ENCODE data around the gene CETN1. TPM values are rescaled to one million over a fixed set of nuclear protein-coding genes. Genes with fewer than 3 reads are reported as not detected.

The CETN1 gene
- polyA plus RNA-seq, 1 donor from 2014 or later = not detected

DNA sequence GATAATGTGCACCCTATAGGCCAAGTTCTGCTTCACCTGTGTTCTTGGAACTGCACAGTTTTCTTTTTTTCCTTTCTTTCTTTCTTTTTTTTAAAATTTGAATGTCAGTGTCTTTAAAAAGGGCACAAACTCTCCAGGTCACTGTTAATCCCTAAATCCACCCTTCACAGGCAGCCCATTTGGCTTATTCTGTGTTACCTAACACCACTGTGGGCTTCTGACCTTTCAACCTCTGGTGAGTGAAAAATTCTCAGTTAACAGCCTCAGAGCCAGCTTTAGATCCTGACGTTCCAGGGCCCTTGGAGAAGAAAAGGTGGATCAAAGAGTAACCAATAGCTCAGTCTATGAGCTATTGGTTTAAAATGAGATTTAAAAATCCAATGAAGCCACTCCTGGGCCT lies 6.8 kb upstream of the CETN1 start:
- no peaks in the 10 kb centered on the region for H3K36me3 ChIP-seq (ENCODE audit: insufficient read depth, low read length)
- no peak overlapping the region for H3K9ac ChIP-seq (ENCODE audit: low read length)
- no peaks in the 10 kb centered on the region for H3K9me2 ChIP-seq (ENCODE audit: insufficient read depth, low read length)
- H3F3A ChIP-seq (ENCODE audit: insufficient read depth, low read length, poor library complexity, severe bottlenecking) = no peaks in the 10 kb centered on the region
- TF ChIP-seq RAD21 (conservative IDR thresholded peaks at IDR 0.05) (no peak), REST (IDR thresholded peaks at IDR 0.05; ENCODE audit: borderline replicate concordance) (no peak), EP300 (conservative IDR thresholded peaks at IDR 0.05; ENCODE audit: poor library complexity, severe bottlenecking) (no peak), MXI1 (conservative IDR thresholded peaks at IDR 0.05; ENCODE audit: poor library complexity, severe bottlenecking) (no peak), POLR2AphosphoS5 (IDR thresholded peaks at IDR 0.05) (no peak), TAF1 (IDR thresholded peaks at IDR 0.05; ENCODE audit: low read depth) (no peak), SMC3 (conservative IDR thresholded peaks at IDR 0.05; ENCODE audit: poor library complexity) (no peak), EZH2 (IDR thresholded peaks at IDR 0.05; ENCODE audit: borderline replicate concordance, insufficient read depth, low read length, poor library complexity, severe bottlenecking) (no peak)
- TF ChIP-seq, protein P1, sequence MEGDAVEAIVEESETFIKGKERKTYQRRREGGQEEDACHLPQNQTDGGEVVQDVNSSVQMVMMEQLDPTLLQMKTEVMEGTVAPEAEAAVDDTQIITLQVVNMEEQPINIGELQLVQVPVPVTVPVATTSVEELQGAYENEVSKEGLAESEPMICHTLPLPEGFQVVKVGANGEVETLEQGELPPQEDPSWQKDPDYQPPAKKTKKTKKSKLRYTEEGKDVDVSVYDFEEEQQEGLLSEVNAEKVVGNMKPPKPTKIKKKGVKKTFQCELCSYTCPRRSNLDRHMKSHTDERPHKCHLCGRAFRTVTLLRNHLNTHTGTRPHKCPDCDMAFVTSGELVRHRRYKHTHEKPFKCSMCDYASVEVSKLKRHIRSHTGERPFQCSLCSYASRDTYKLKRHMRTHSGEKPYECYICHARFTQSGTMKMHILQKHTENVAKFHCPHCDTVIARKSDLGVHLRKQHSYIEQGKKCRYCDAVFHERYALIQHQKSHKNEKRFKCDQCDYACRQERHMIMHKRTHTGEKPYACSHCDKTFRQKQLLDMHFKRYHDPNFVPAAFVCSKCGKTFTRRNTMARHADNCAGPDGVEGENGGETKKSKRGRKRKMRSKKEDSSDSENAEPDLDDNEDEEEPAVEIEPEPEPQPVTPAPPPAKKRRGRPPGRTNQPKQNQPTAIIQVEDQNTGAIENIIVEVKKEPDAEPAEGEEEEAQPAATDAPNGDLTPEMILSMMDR (IDR thresholded peaks at IDR 0.05; ENCODE audit: poor library complexity, severe bottlenecking) = no peak
- no peaks in the 10 kb centered on the region for H3K79me2 ChIP-seq (replicated peaks; ENCODE audit: insufficient read depth, low read length)
- H3K27me3 ChIP-seq (ENCODE audit: insufficient read depth, low read depth, low read length) = no peaks in the 10 kb centered on the region
- no peak overlapping the region for H3K4me3 ChIP-seq (ENCODE audit: low read length)
- H3K9me3 ChIP-seq (ENCODE audit: low read length) = no peaks in the 10 kb centered on the region
- H3K27ac ChIP-seq (ENCODE audit: low read length) = no peak overlapping the region
- H2AFZ ChIP-seq (ENCODE audit: low read depth, low read length) = no peak overlapping the region
- no peaks in the 10 kb centered on the region for H4K20me1 ChIP-seq (ENCODE audit: insufficient read depth)
- no peak overlapping the region for H3K4me2 ChIP-seq (ENCODE audit: low read length)

GRCh38 chr18:574149-574860 lies 5.9 kb upstream of the CETN1 start:
- Histone ChIP-seq H3K9ac (ENCODE audit: low read length) (no peak overlapping the region), H3K36me3 (ENCODE audit: insufficient read depth, low read length) (no peaks in the 10 kb centered on the region), H3K9me2 (ENCODE audit: insufficient read depth, low read length) (no peaks in the 10 kb centered on the region), H3K79me2 (replicated peaks; ENCODE audit: insufficient read depth, low read length) (no peaks in the 10 kb centered on the region), H3K27me3 (ENCODE audit: insufficient read depth, low read depth, low read length) (no peaks in the 10 kb centered on the region), H2AFZ (ENCODE audit: low read depth, low read length) (no peak overlapping the region), H3K4me2 (ENCODE audit: low read length) (no peak overlapping the region), H3F3A (ENCODE audit: insufficient read depth, low read length, poor library complexity, severe bottlenecking) (no peaks in the 10 kb centered on the region), H3K9me3 (ENCODE audit: low read length) (no peaks in the 10 kb centered on the region), H4K20me1 (ENCODE audit: insufficient read depth) (no peaks in the 10 kb centered on the region), H3K4me3 (ENCODE audit: low read length) (no peak overlapping the region), H3K27ac (ENCODE audit: low read length) (no peak overlapping the region)
- TF ChIP-seq TAF1 (IDR thresholded peaks at IDR 0.05; ENCODE audit: low read depth) (no peak), MXI1 (conservative IDR thresholded peaks at IDR 0.05; ENCODE audit: poor library complexity, severe bottlenecking) (no peak), EP300 (conservative IDR thresholded peaks at IDR 0.05; ENCODE audit: poor library complexity, severe bottlenecking) (no peak), RAD21 (conservative IDR thresholded peaks at IDR 0.05) (no peak), SMC3 (conservative IDR thresholded peaks at IDR 0.05; ENCODE audit: poor library complexity) (no peak)
